WTC11 (cell line): ENCODE results near the gene STXBP6. TPM values are rescaled to one million over a fixed set of nuclear protein-coding genes. Genes with fewer than 3 reads are reported as not detected.

Source experiments
- ATAC-seq: fragments of 200-7000 bp; cut with Tn5 transposase; 2 replicates; pipeline ENCODE4 v1.10.0; 2021; ENCODE audit warnings: mild to moderate bottlenecking, moderate library complexity
- CTCF ChIA-PET: fragments of 300-600 bp; sonication (Branson Sonifier 250); formaldehyde crosslinking; loops from one replicate; lab custom pipeline; 2021; ENCODE audit warnings: antibody characterized with exemption; lab: Charles Lee
- POLR2A ChIA-PET: fragments of 350-600 bp; sonication (Branson Sonifier 250); formaldehyde crosslinking; loops from one replicate; lab custom pipeline; 2021; ENCODE audit warnings: antibody characterized with exemption; lab: Charles Lee
- DNase-seq: peaks from one replicate; pipeline ENCODE4 v3.0.0; 2021; ENCODE audit warnings: low spot score
- H3K27ac Mint-ChIP-seq: 2 replicates; pipeline ENCODE4 v1.8.0; 2021; ENCODE audit warnings: mixed read lengths
- H3K27me3 Mint-ChIP-seq: 2 replicates; pipeline ENCODE4 v1.8.0; 2021; ENCODE audit warnings: low read depth, mild to moderate bottlenecking, moderate library complexity, mixed read lengths
- H3K36me3 Mint-ChIP-seq: 2 replicates; pipeline ENCODE4 v1.8.0; 2021; ENCODE audit warnings: mixed read lengths
- H3K4me1 Mint-ChIP-seq: 2 replicates; pipeline ENCODE4 v1.8.0; 2022; ENCODE audit warnings: mixed read lengths
- H3K4me3 Mint-ChIP-seq: 2 replicates; pipeline ENCODE4 v1.8.0; 2021; ENCODE audit warnings: mild to moderate bottlenecking, moderate library complexity, mixed read lengths
- H3K9me3 Mint-ChIP-seq: 2 replicates; pipeline ENCODE4 v1.8.0; 2021; ENCODE audit warnings: mixed read lengths
- AR ChIP-seq: fragments of 250-450 bp; sonication (Bioruptor Pico); IDR thresholded peaks from 2 replicates; pipeline ENCODE4 v1.9.0; 2021; ENCODE audit warnings: mild to moderate bottlenecking
- ATF1 ChIP-seq: sonication (generic); formaldehyde crosslinking; IDR thresholded peaks from 2 replicates; pipeline ENCODE4 v1.8.1; 2023; ENCODE audit warnings: mild to moderate bottlenecking, moderate library complexity, missing genetic modification reagents
- ATF6 ChIP-seq: sonication (generic); formaldehyde crosslinking; IDR thresholded peaks from 2 replicates; pipeline ENCODE4 v1.8.1; 2023; ENCODE audit warnings: mild to moderate bottlenecking, missing genetic modification reagents
- CBFB ChIP-seq: sonication (generic); formaldehyde crosslinking; IDR thresholded peaks from 2 replicates; pipeline ENCODE4 v1.8.1; 2022; ENCODE audit warnings: mild to moderate bottlenecking, low read depth, missing genetic modification reagents
- CREM ChIP-seq: sonication (generic); formaldehyde crosslinking; IDR thresholded peaks from 2 replicates; pipeline ENCODE4 v1.8.1; 2022; ENCODE audit warnings: mild to moderate bottlenecking, missing genetic modification reagents, moderate library complexity
- ELF4 ChIP-seq: sonication (generic); formaldehyde crosslinking; IDR thresholded peaks from 2 replicates; pipeline ENCODE4 v1.8.1; 2022; ENCODE audit warnings: low read depth, mild to moderate bottlenecking, moderate library complexity, missing genetic modification reagents
- EMX1 ChIP-seq: fragments of 250-450 bp; sonication (Bioruptor Pico); IDR thresholded peaks from 2 replicates; pipeline ENCODE4 v1.8.0; 2021; ENCODE audit warnings: mild to moderate bottlenecking
- FOXJ3 ChIP-seq: sonication (generic); formaldehyde crosslinking; IDR thresholded peaks from 2 replicates; pipeline ENCODE4 v1.9.0; 2021; ENCODE audit warnings: missing genetic modification reagents, mild to moderate bottlenecking, borderline replicate concordance
- GABPB1 ChIP-seq: sonication (generic); formaldehyde crosslinking; IDR thresholded peaks from 2 replicates; pipeline ENCODE4 v1.8.1; 2023; ENCODE audit warnings: mild to moderate bottlenecking, missing genetic modification reagents
- KAT7 ChIP-seq: sonication (generic); formaldehyde crosslinking; IDR thresholded peaks from 2 replicates; pipeline ENCODE4 v1.8.1; 2023; ENCODE audit warnings: missing genetic modification reagents, mild to moderate bottlenecking, borderline replicate concordance
- MAX ChIP-seq: sonication (generic); formaldehyde crosslinking; IDR thresholded peaks from 2 replicates; pipeline ENCODE4 v1.8.0; 2022; ENCODE audit warnings: mild to moderate bottlenecking, missing genetic modification reagents
- NFE2L1 ChIP-seq: sonication (generic); formaldehyde crosslinking; IDR thresholded peaks from 2 replicates; pipeline ENCODE4 v1.8.1; 2023; ENCODE audit warnings: missing genetic modification reagents
- OVOL2 ChIP-seq: fragments of 250-450 bp; sonication (Bioruptor Pico); IDR thresholded peaks from 2 replicates; pipeline ENCODE4 v1.9.0; 2021; ENCODE audit warnings: mild to moderate bottlenecking, borderline replicate concordance
- PRRX2 ChIP-seq: fragments of 250-450 bp; sonication (Bioruptor Pico); IDR thresholded peaks from 2 replicates; pipeline ENCODE4 v1.8.0; 2021; ENCODE audit warnings: mild to moderate bottlenecking
- RORB ChIP-seq: fragments of 250-450 bp; sonication (Bioruptor Pico); IDR thresholded peaks from 2 replicates; pipeline ENCODE4 v1.9.0; 2021; ENCODE audit warnings: mild to moderate bottlenecking
- TEAD4 ChIP-seq: sonication (generic); formaldehyde crosslinking; IDR thresholded peaks from 2 replicates; pipeline ENCODE4 v1.8.0; 2022; ENCODE audit warnings: mild to moderate bottlenecking, missing genetic modification reagents
- USF1 ChIP-seq: sonication (generic); formaldehyde crosslinking; IDR thresholded peaks from 2 replicates; pipeline ENCODE4 v1.8.0; 2022; ENCODE audit warnings: mild to moderate bottlenecking, missing genetic modification reagents
- ZBTB21 ChIP-seq: sonication (generic); formaldehyde crosslinking; IDR thresholded peaks from 2 replicates; pipeline ENCODE4 v1.8.1; 2023; ENCODE audit warnings: mild to moderate bottlenecking, missing genetic modification reagents, borderline replicate concordance
- ZNF138 ChIP-seq: sonication (generic); formaldehyde crosslinking; conservative IDR thresholded peaks from 2 replicates; pipeline ENCODE4 v1.8.1; 2022; ENCODE audit warnings: mild to moderate bottlenecking, moderate library complexity, missing genetic modification reagents
- ZNF425 ChIP-seq: fragments of 250-450 bp; sonication (Bioruptor Pico); conservative IDR thresholded peaks from 2 replicates; pipeline ENCODE4 v1.9.0; 2021; ENCODE audit warnings: mild to moderate bottlenecking
- ZNF512 ChIP-seq: sonication (generic); formaldehyde crosslinking; IDR thresholded peaks from 2 replicates; pipeline ENCODE4 v1.8.1; 2022; ENCODE audit warnings: missing genetic modification reagents, borderline replicate concordance
- ZSCAN18 ChIP-seq: fragments of 250-450 bp; sonication (Bioruptor Pico); IDR thresholded peaks from 2 replicates; pipeline ENCODE4 v2.1.2; 2022; ENCODE audit warnings: mild to moderate bottlenecking, moderate library complexity
- total RNA-seq: library from RNA; stranded (reverse); gene quantifications from 3 replicates; pipeline ENCODE4 v1.2.3, GENCODE V29; 2021

Gene STXBP6
- total RNA-seq, 1 experiment from 2014 or later: 4.2 TPM

- Mint-ChIP-seq H3K27me3 (no peaks in the 10 kb centered on the region), H3K9me3 (no peaks in the 10 kb centered on the region), H3K4me1 (no peaks in the 10 kb centered on the region), H3K4me3 (no peak overlapping the region), H3K27ac (no peak overlapping the region), H3K36me3 (no peaks in the 10 kb centered on the region)
- ATAC-seq: no peak
- POLR2A ChIA-PET: no interaction called here
- CTCF ChIA-PET: no interaction called here
- TF ChIP-seq FOXJ3 (CRISPR knock-in tag) (no peak), ZNF512 (no peak), CREM (no peak), RORB (no peak), MAX (no peak), NFE2L1 (no peak), TEAD4 (CRISPR knock-in tag) (no peak), GABPB1 (CRISPR knock-in tag) (no peak), ZNF138 (CRISPR knock-in tag) (no peak), ZSCAN18 (no peak), KAT7 (CRISPR knock-in tag) (no peak), ELF4 (no peak), PRRX2 (CRISPR knock-in tag) (no peak), OVOL2 (no peak)
- no peak for DNase-seq
These were observed 221.5 kb downstream of the STXBP6 start for GRCh38 chr14:24828486-24828885.

GRCh38 chr14:24826390-24826789 lies 223.6 kb downstream of the STXBP6 start:
- no peaks in the 10 kb centered on the region for H3K4me1 Mint-ChIP-seq
- DNase-seq: no peak
- no peaks in the 10 kb centered on the region for H3K36me3 Mint-ChIP-seq
- TF ChIP-seq PRRX2 (CRISPR knock-in tag): no peak
- no peak for TF ChIP-seq CREM
- no peaks in the 10 kb centered on the region for H3K9me3 Mint-ChIP-seq
- H3K4me3 Mint-ChIP-seq: no peak overlapping the region
- no peaks in the 10 kb centered on the region for H3K27me3 Mint-ChIP-seq
- no peak for ATAC-seq
- no peak overlapping the region for H3K27ac Mint-ChIP-seq
- CTCF ChIA-PET: interaction anchor here (0.5 kb wide), 1 partner anchor 470 kb away, joined by 3 read pairs; no protein-coding TSS in a partner anchor
- POLR2A ChIA-PET: no interaction called here

GRCh38 chr14:24820616-24821015 lies 229.3 kb downstream of the STXBP6 start:
- Mint-ChIP-seq H3K4me1 (no peaks in the 10 kb centered on the region), H3K27me3 (no peaks in the 10 kb centered on the region), H3K36me3 (no peaks in the 10 kb centered on the region), H3K9me3 (no peaks in the 10 kb centered on the region), H3K4me3 (no peak overlapping the region), H3K27ac (no peak overlapping the region)
- DNase-seq: no peak
- ChIA-PET POLR2A (no interaction called here), CTCF (interaction anchor here (1.6 kb wide), 1 partner anchor 215 kb away, joined by 3 read pairs; no protein-coding TSS in a partner anchor)
- ATAC-seq: no peak
- TF ChIP-seq AR (CRISPR knock-in tag) (no peak), EMX1 (no peak), ZBTB21 (CRISPR knock-in tag) (no peak), ZNF425 (no peak), ATF6 (CRISPR knock-in tag) (no peak), CBFB (CRISPR knock-in tag) (no peak), NFE2L1 (no peak), USF1 (CRISPR knock-in tag) (no peak), ATF1 (no peak)
